ENCODE results near the gene NT5C1B. TPM values are rescaled to one million over a fixed set of nuclear protein-coding genes. Genes with fewer than 3 reads are reported as not detected.

Gene NT5C1B
- total and polyA plus RNA-seq, 4 donors: 0.02 to 0.63 TPM; not detected in 2

- H3K36me3 ChIP-seq (ENCODE audit: control insufficient read depth in 4 of 4, insufficient read depth in 3 of 4, low read depth in 1 of 4, low read length in 3 of 4): no peaks in the 10 kb centered on the region
- H3K27me3 ChIP-seq (ENCODE audit: control insufficient read depth in 4 of 4, insufficient read depth in 4 of 4, low read length in 3 of 4): no peaks in the 10 kb centered on the region
- no peak for TF ChIP-seq HNF4G (IDR thresholded peaks at IDR 0.05)
- no peak for TF ChIP-seq RXRA (IDR thresholded peaks at IDR 0.05)
- TF ChIP-seq RAD21 (IDR thresholded peaks at IDR 0.05): no peak
- no peak for TF ChIP-seq FOXA1 (IDR thresholded peaks at IDR 0.05)
- no peak for TF ChIP-seq GABPA (IDR thresholded peaks at IDR 0.05 in 1 of 2, conservative IDR thresholded peaks at IDR 0.05 in 1 of 2)
- no peak for TF ChIP-seq EGR1 (IDR thresholded peaks at IDR 0.05; ENCODE audit: low read depth in 2 of 2)
- TF ChIP-seq MAX (IDR thresholded peaks at IDR 0.05): no peak
- DNase-seq (ENCODE audit: low spot score): no peak
- H3K4me1 ChIP-seq (ENCODE audit: control insufficient read depth in 4 of 4, insufficient read depth in 4 of 4, low read length in 3 of 4): peaks cover 0 to 3% (median 1%) of the 10 kb centered on the region in 4 donors
- no peak overlapping the region for H3K27ac ChIP-seq (ENCODE audit: low read depth in 1 of 2, low read length in 2 of 2)
- 91% methylated on average over 1 of the region's 1 CpG for WGBS
- H3K4me3 ChIP-seq (ENCODE audit: low read depth in 1 of 3, low read length in 3 of 3): no peak overlapping the region
- H3K9me3 ChIP-seq (ENCODE audit: control insufficient read depth in 4 of 4, low read length in 3 of 4): no peaks in the 10 kb centered on the region
- no peak overlapping the region for H3K9ac ChIP-seq (ENCODE audit: low read depth in 1 of 2, low read length in 2 of 2)
Observed at GRCh38 chr2:18548621-18549020, 40.7 kb downstream of the NT5C1B start.

- Histone ChIP-seq H3K27ac (ENCODE audit: low read depth in 1 of 2, low read length in 2 of 2) (no peak overlapping the region), H3K4me3 (ENCODE audit: low read depth in 1 of 3, low read length in 3 of 3) (no peak overlapping the region), H3K27me3 (ENCODE audit: control insufficient read depth in 4 of 4, insufficient read depth in 4 of 4, low read length in 3 of 4) (no peaks in the 10 kb centered on the region), H3K9ac (ENCODE audit: low read depth in 1 of 2, low read length in 2 of 2) (no peak overlapping the region), H3K9me3 (ENCODE audit: control insufficient read depth in 4 of 4, low read length in 3 of 4) (no peaks in the 10 kb centered on the region), H3K36me3 (ENCODE audit: control insufficient read depth in 4 of 4, insufficient read depth in 3 of 4, low read depth in 1 of 4, low read length in 3 of 4) (no peaks in the 10 kb centered on the region), H3K4me1 (ENCODE audit: control insufficient read depth in 4 of 4, insufficient read depth in 4 of 4, low read length in 3 of 4) (peaks cover 0 to 1% (median 0%) of the 10 kb centered on the region in 4 donors)
- TF ChIP-seq ATF3 (IDR thresholded peaks at IDR 0.05): no peak
- TF ChIP-seq RXRA (IDR thresholded peaks at IDR 0.05): no peak
- no peak for TF ChIP-seq FOXA1 (IDR thresholded peaks at IDR 0.05)
- TF ChIP-seq MAX (IDR thresholded peaks at IDR 0.05): no peak
- no peak for TF ChIP-seq GABPA (IDR thresholded peaks at IDR 0.05 in 1 of 2, conservative IDR thresholded peaks at IDR 0.05 in 1 of 2)
- TF ChIP-seq EGR1 (IDR thresholded peaks at IDR 0.05; ENCODE audit: low read depth in 2 of 2): no peak
- TF ChIP-seq RAD21 (IDR thresholded peaks at IDR 0.05): no peak
- no peak for DNase-seq (ENCODE audit: low spot score)
- WGBS: 79% methylated on average over 2 of the region's 2 CpGs
Observed at GRCh38 chr2:18546567-18546966, 42.8 kb downstream of the NT5C1B start.

GRCh38 chr2:18545384-18545783 is 44.0 kb downstream of the NT5C1B start:
- H3K36me3 ChIP-seq (ENCODE audit: control insufficient read depth in 4 of 4, insufficient read depth in 3 of 4, low read depth in 1 of 4, low read length in 3 of 4): no peaks in the 10 kb centered on the region
- H3K27me3 ChIP-seq (ENCODE audit: control insufficient read depth in 4 of 4, insufficient read depth in 4 of 4, low read length in 3 of 4): no peaks in the 10 kb centered on the region
- H3K4me3 ChIP-seq (ENCODE audit: low read depth in 1 of 3, low read length in 3 of 3): no peak overlapping the region
- no peaks in the 10 kb centered on the region for H3K9me3 ChIP-seq (ENCODE audit: control insufficient read depth in 4 of 4, low read length in 3 of 4)
- H3K9ac ChIP-seq (ENCODE audit: low read depth in 1 of 2, low read length in 2 of 2): no peak overlapping the region
- no peak overlapping the region for H3K27ac ChIP-seq (ENCODE audit: low read depth in 1 of 2, low read length in 2 of 2)
- TF ChIP-seq FOXA1 (IDR thresholded peaks at IDR 0.05): no peak
- TF ChIP-seq RXRA (IDR thresholded peaks at IDR 0.05): no peak
- no peak for TF ChIP-seq SP1 (IDR thresholded peaks at IDR 0.05)
- no peak for TF ChIP-seq EGR1 (IDR thresholded peaks at IDR 0.05; ENCODE audit: low read depth in 2 of 2)
- TF ChIP-seq NR2F2 (IDR thresholded peaks at IDR 0.05): no peak
- no peak for TF ChIP-seq FOXA2 (IDR thresholded peaks at IDR 0.05)
- no peak for TF ChIP-seq MAX (IDR thresholded peaks at IDR 0.05)
- TF ChIP-seq CTCF (IDR thresholded peaks at IDR 0.05; ENCODE audit: low read depth, low read length, missing input control): no peak
- TF ChIP-seq HNF4A (conservative IDR thresholded peaks at IDR 0.05): no peak
- no peak for TF ChIP-seq REST (IDR thresholded peaks at IDR 0.05)
- TF ChIP-seq GABPA (IDR thresholded peaks at IDR 0.05 in 1 of 2, conservative IDR thresholded peaks at IDR 0.05 in 1 of 2): no peak
- no peak for TF ChIP-seq ATF3 (IDR thresholded peaks at IDR 0.05)
- WGBS: 84% methylated on average over 4 of the region's 4 CpGs
- no peaks in the 10 kb centered on the region for H3K4me1 ChIP-seq (ENCODE audit: control insufficient read depth in 4 of 4, insufficient read depth in 4 of 4, low read length in 3 of 4)
- DNase-seq (ENCODE audit: low spot score): no peak
